ENCODE data around the gene CAMKV. TPM values are rescaled to one million over a fixed set of nuclear protein-coding genes. Genes with fewer than 3 reads are reported as not detected.

The CAMKV gene
- total and polyA plus RNA-seq, 7 donors, result 0.09 TPM; not detected in 6

DNA sequence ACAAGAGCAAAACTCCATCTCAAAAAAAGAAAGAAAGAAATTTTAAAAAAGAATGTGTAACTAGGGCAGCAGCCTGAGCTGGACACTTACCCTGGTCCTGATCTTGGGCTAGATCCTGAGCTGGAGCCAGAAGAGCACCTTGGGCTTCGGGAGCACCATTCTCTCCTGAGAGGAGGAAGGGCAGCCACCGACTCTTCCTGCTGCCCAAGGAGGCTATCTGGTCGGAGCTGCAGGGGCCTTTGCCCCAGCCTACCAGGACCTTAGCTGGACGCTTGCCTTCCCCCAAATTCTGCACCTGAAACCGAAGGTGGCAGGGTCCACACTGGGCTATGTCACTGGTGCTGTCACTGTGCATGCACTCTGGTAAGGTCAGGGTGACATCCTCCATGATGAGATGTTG, 6.9 kb upstream of the CAMKV start:
- Histone ChIP-seq H3K4me3 (no peak overlapping the region), H3K4me1 (peaks cover 9% of the 10 kb centered on the region), H3K9me3 (no peaks in the 10 kb centered on the region), H3K36me3 (ENCODE audit: insufficient read depth in 1 of 2, low read depth in 1 of 2) (no peaks in the 10 kb centered on the region), H3K27ac (no peak overlapping the region), H3K27me3 (ENCODE audit: insufficient read depth in 3 of 3, low read length in 2 of 3) (no peaks in the 10 kb centered on the region)
- DNase-seq, result no peak
- TF ChIP-seq, protein P1, sequence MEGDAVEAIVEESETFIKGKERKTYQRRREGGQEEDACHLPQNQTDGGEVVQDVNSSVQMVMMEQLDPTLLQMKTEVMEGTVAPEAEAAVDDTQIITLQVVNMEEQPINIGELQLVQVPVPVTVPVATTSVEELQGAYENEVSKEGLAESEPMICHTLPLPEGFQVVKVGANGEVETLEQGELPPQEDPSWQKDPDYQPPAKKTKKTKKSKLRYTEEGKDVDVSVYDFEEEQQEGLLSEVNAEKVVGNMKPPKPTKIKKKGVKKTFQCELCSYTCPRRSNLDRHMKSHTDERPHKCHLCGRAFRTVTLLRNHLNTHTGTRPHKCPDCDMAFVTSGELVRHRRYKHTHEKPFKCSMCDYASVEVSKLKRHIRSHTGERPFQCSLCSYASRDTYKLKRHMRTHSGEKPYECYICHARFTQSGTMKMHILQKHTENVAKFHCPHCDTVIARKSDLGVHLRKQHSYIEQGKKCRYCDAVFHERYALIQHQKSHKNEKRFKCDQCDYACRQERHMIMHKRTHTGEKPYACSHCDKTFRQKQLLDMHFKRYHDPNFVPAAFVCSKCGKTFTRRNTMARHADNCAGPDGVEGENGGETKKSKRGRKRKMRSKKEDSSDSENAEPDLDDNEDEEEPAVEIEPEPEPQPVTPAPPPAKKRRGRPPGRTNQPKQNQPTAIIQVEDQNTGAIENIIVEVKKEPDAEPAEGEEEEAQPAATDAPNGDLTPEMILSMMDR (IDR thresholded peaks at IDR 0.05), result no peak
- intact Hi-C loops (cut with DNase I), result no loop called here
- no peak for ATAC-seq
- 82 to 90% (median 88%) methylated on average over 5 of the region's 5 CpGs for WGBS, 3 donors

DNA sequence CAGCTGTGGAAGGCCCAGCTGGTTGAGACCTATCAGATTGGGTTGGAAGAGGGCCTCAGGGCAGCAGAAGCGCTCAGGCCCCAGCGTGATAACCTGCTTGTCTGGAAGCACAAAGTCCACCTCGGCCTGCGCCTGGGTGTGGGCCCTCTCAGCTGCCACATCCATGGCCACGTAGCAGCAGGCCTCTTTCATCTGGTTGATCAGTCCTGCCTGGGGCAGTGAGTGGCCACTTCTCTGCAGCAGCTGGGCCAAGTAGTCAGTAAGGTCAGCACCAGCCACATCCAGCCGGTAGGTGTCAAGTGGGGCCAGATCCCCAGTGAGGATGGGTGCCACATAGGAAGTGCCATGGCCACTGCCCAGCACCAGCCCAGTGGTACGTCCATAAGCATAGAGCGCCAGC, 3.9 kb upstream of the CAMKV start:
- no peak overlapping the region for H3K27ac ChIP-seq
- no peaks in the 10 kb centered on the region for H3K9me3 ChIP-seq
- ATAC-seq (no peak), DNase-seq (no peak)
- H3K36me3 ChIP-seq (ENCODE audit: insufficient read depth in 1 of 2, low read depth in 1 of 2), result no peaks in the 10 kb centered on the region
- 88 to 91% (median 90%) methylated on average over 8 of the region's 8 CpGs for WGBS, 3 donors
- TF ChIP-seq, protein P1 (IDR thresholded peaks at IDR 0.05), result no peak
- H3K4me3 ChIP-seq, result no peak overlapping the region
- no peaks in the 10 kb centered on the region for H3K4me1 ChIP-seq
- H3K27me3 ChIP-seq (ENCODE audit: insufficient read depth in 3 of 3, low read length in 2 of 3), result peaks cover 0 to 27% (median 7%) of the 10 kb centered on the region in 3 donors
- intact Hi-C loops (cut with DNase I), result no loop called here

DNA sequence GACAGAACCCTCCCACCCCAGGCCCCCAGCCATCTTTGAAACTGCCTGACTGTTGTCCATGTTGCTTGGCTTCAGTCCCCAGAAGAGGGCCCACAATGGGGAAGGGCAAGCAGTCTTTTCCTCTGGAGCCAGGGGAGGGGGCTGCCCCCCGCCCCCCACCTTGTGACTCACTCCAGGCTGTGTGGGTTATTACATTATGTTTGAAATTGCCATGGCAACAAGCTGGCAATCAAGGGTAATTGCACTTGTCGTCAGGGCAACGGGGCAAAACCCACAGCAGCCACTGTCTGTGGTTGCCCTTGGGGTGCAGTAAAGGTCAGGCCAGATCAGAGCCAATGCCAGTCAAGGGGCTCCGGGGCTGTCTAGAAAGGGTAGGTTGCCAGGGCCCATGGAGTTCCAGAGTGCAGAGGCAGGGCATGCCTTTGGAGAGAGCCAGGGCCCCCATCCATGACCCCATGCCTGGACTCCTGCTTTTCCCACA, 3.1 kb upstream of the CAMKV start:
- no peak for ATAC-seq
- H3K9me3 ChIP-seq, result no peaks in the 10 kb centered on the region
- H3K27me3 ChIP-seq (ENCODE audit: insufficient read depth in 3 of 3, low read length in 2 of 3), result peaks cover 0 to 30% (median 10%) of the 10 kb centered on the region in 3 donors
- intact Hi-C loops (cut with DNase I), result no loop called here
- no peaks in the 10 kb centered on the region for H3K4me1 ChIP-seq
- 52 to 63% (median 61%) methylated on average over 4 of the region's 4 CpGs for WGBS, 3 donors
- no peak overlapping the region for H3K4me3 ChIP-seq
- H3K27ac ChIP-seq, result no peak overlapping the region
- H3K36me3 ChIP-seq (ENCODE audit: insufficient read depth in 1 of 2, low read depth in 1 of 2), result no peaks in the 10 kb centered on the region
- DNase-seq, result no peak
- TF ChIP-seq, protein P1 (IDR thresholded peaks at IDR 0.05), result no peak

DNA sequence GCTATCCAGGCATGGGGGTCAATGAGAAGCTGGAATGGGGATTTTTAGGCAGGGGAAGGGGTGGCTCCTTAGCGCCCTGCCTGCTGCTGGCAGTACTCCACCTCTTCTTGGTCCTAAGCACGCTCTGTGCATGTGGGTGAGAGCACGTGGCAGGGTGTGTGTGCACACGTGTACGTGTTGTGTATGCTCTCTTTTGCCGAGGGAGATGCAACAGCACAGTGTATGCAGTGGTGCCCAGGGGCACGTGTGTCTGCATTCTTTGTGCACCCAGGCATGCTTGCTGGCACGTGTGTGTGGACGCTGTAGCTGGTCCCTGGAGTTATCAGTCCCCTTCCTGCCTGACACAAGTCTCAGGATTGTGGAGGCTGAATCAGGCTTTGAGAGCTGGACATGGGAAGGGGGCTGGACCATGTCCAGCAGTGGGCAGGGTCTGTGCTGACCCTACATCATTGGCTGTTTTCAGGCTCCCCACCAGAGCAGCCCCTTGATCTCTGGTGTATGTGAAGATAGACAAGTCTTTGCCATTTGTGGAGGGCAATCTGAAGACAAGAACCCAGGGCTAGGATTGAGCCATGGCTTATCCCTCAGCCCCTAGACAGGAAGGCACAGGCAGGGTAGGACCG, 1.9 kb upstream of the CAMKV start:
- no peak for DNase-seq
- Histone ChIP-seq H3K36me3 (ENCODE audit: insufficient read depth in 1 of 2, low read depth in 1 of 2) (no peaks in the 10 kb centered on the region), H3K4me3 (no peak overlapping the region), H3K9me3 (no peaks in the 10 kb centered on the region), H3K27me3 (ENCODE audit: insufficient read depth in 3 of 3, low read length in 2 of 3) (peaks cover 0 to 30% (median 10%) of the 10 kb centered on the region in 3 donors), H3K27ac (no peak overlapping the region), H3K4me1 (no peaks in the 10 kb centered on the region)
- intact Hi-C loops (cut with DNase I), result no loop called here
- whole genome bisulfite sequencing, 3 donors, result 58 to 71% (median 64%) methylated on average over 10 of the region's 10 CpGs
- TF ChIP-seq, protein P1 (IDR thresholded peaks at IDR 0.05), result no peak
- no peak for ATAC-seq
